ENCODE data around the gene GRK6. TPM values are rescaled to one million over a fixed set of nuclear protein-coding genes. Genes with fewer than 3 reads are reported as not detected.

GRK6 gene
- 12.5 TPM for total RNA-seq

DNA sequence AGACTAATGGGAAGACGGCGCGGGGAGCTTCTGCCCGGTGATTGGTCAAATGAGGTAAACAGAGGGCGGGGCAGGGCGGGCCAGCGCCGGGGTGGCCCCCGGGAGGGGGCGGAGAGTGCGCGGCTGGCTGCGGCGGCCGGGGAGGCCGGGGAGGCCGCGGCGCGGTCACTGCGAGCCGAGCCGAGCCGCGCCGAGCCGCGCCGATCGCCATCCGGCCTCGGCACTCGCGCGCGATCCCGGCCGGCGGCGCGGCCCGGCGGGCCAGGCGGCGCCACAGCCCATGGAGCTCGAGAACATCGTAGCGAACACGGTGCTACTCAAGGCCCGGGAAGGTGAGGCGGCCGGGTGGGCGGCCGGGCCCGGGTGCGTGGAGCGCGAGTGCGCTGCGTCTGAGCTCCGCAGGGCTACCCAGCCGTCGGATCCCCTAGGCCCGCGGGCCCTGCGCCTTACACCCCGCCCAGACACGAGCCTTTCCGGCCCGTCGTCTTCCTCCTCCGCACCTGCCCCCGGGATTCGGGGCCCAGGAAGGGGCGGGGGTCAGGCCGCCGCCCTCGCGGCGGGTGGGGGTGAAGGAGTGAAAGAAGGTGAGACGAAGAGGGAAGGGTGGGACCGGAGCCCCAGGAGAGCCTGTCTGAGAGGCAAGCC is at the start of gene GRK6:
Gene GRK6 (plus strand): TSS at position 111 of the 645 bp plus-strand sequence. CDS start 170 bp downstream, at position 281.
- peaks cover 23 to 51% (median 29%) of the 10 kb centered on the region in 3 donors for H3K4me1 ChIP-seq (ENCODE audit: control insufficient read depth in 3 of 3, insufficient read depth in 3 of 3, low read length in 3 of 3)
- no peaks in the 10 kb centered on the region for H3K9me3 ChIP-seq (ENCODE audit: control insufficient read depth in 3 of 3, low read length in 3 of 3)
- peak within 1 kb of the TSS; percentile 87 to 92 (median 91) for H3K9ac ChIP-seq (ENCODE audit: low read depth in 1 of 3, low read length in 3 of 3)
- peak within 1 kb of the TSS; percentile 87 for H3K27ac ChIP-seq (ENCODE audit: low read depth, low read length)
- H3K4me3 ChIP-seq (ENCODE audit: low read length in 3 of 3) = peak within 1 kb of the TSS; percentile 83 to 84 (median 84)
- no peaks in the 10 kb centered on the region for H3K27me3 ChIP-seq (ENCODE audit: control insufficient read depth in 3 of 3, insufficient read depth in 3 of 3, low read length in 3 of 3)
- peaks cover 0 to 4% (median 4%) of the 10 kb centered on the region in 3 donors for H3K36me3 ChIP-seq (ENCODE audit: control insufficient read depth in 3 of 3, insufficient read depth in 3 of 3, low read length in 3 of 3)

DNA sequence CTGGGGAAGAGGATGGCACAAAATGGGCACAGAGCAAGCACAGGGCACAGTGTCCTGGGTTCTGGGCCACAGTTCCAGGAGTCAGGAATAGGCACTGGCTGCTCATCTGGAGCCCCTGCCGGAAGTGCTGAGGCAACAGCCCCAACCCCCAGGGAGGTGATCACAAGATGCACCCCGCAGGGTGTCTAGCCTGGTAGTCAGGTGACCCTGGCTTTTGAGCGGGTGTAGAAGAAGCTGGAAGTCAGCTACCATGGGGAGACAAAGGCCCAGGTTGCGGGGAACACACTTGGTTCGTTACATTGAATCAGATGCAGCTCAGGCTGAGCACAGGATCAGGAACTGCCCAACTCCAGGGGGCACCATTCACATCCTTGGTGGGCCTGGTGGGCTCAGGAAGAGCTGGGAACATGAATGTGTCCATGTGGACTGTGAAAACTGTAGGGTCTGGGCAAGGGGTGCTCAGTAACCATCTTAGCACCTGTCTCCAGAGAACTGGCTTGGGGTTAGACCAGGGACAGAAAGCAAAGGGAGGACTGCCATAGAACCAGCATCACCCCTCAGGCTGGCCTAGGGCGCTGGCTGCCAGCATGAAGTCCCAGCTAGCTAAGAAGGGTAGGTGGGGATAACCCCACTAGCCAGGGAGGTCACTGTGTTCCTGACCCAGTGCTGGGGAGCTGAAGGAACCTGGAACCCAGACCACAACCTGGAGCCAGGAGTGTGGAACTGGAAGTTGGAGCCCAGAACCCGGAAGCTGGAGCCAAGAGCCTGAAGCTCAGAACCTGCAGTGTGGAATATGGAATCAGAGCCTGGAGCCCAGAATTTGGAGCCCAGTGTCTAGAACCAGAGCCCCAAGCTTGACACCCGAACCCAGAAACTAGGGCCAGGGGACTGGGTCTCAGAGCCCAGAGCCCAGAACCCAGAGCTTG is 48.4 kb upstream of the GRK6 start:
- H3K9me3 ChIP-seq (ENCODE audit: control insufficient read depth in 3 of 3, low read length in 3 of 3) = no peaks in the 10 kb centered on the region
- H3K9ac ChIP-seq (ENCODE audit: low read depth in 1 of 3, low read length in 3 of 3) = no peak overlapping the region
- H3K27ac ChIP-seq (ENCODE audit: low read depth, low read length) = no peak overlapping the region
- H3K4me3 ChIP-seq (ENCODE audit: low read length in 3 of 3) = no peak overlapping the region
- no peaks in the 10 kb centered on the region for H3K36me3 ChIP-seq (ENCODE audit: control insufficient read depth in 3 of 3, insufficient read depth in 3 of 3, low read length in 3 of 3)
- H3K4me1 ChIP-seq (ENCODE audit: control insufficient read depth in 3 of 3, insufficient read depth in 3 of 3, low read length in 3 of 3) = peaks cover 8 to 18% (median 12%) of the 10 kb centered on the region in 3 donors
- peaks cover 0 to 4% (median 0%) of the 10 kb centered on the region in 3 donors for H3K27me3 ChIP-seq (ENCODE audit: control insufficient read depth in 3 of 3, insufficient read depth in 3 of 3, low read length in 3 of 3)

GRCh38 chr5:177378884-177379883 is 47.3 kb upstream of the GRK6 start:
- no peak overlapping the region for H3K27ac ChIP-seq (ENCODE audit: low read depth, low read length)
- no peak overlapping the region for H3K4me3 ChIP-seq (ENCODE audit: low read length in 3 of 3)
- peaks cover 8 to 18% (median 12%) of the 10 kb centered on the region in 3 donors for H3K4me1 ChIP-seq (ENCODE audit: control insufficient read depth in 3 of 3, insufficient read depth in 3 of 3, low read length in 3 of 3)
- H3K9me3 ChIP-seq (ENCODE audit: control insufficient read depth in 3 of 3, low read length in 3 of 3) = no peaks in the 10 kb centered on the region
- no peak overlapping the region for H3K9ac ChIP-seq (ENCODE audit: low read depth in 1 of 3, low read length in 3 of 3)
- H3K27me3 ChIP-seq (ENCODE audit: control insufficient read depth in 3 of 3, insufficient read depth in 3 of 3, low read length in 3 of 3) = peaks cover 0 to 15% (median 3%) of the 10 kb centered on the region in 3 donors
- no peaks in the 10 kb centered on the region for H3K36me3 ChIP-seq (ENCODE audit: control insufficient read depth in 3 of 3, insufficient read depth in 3 of 3, low read length in 3 of 3)

GRCh38 chr5:177380805-177381126 is 45.7 kb upstream of the GRK6 start:
- Histone ChIP-seq H3K4me3 (ENCODE audit: low read length in 3 of 3) (no peak overlapping the region), H3K9ac (ENCODE audit: low read depth in 1 of 3, low read length in 3 of 3) (no peak overlapping the region), H3K36me3 (ENCODE audit: control insufficient read depth in 3 of 3, insufficient read depth in 3 of 3, low read length in 3 of 3) (no peaks in the 10 kb centered on the region), H3K27ac (ENCODE audit: low read depth, low read length) (no peak overlapping the region), H3K27me3 (ENCODE audit: control insufficient read depth in 3 of 3, insufficient read depth in 3 of 3, low read length in 3 of 3) (peaks cover 0 to 15% (median 9%) of the 10 kb centered on the region in 3 donors), H3K9me3 (ENCODE audit: control insufficient read depth in 3 of 3, low read length in 3 of 3) (no peaks in the 10 kb centered on the region), H3K4me1 (ENCODE audit: control insufficient read depth in 3 of 3, insufficient read depth in 3 of 3, low read length in 3 of 3) (peaks cover 8 to 18% (median 12%) of the 10 kb centered on the region in 3 donors)

- H3K27me3 ChIP-seq (ENCODE audit: control insufficient read depth in 3 of 3, insufficient read depth in 3 of 3, low read length in 3 of 3) = peaks cover 0 to 17% (median 9%) of the 10 kb centered on the region in 3 donors
- peak overlapping the region in 1 of 3 donors; percentile 20 for H3K9ac ChIP-seq (ENCODE audit: low read depth in 1 of 3, low read length in 3 of 3)
- H3K4me3 ChIP-seq (ENCODE audit: low read length in 3 of 3) = no peak overlapping the region
- no peaks in the 10 kb centered on the region for H3K36me3 ChIP-seq (ENCODE audit: control insufficient read depth in 3 of 3, insufficient read depth in 3 of 3, low read length in 3 of 3)
- no peak overlapping the region for H3K27ac ChIP-seq (ENCODE audit: low read depth, low read length)
- no peaks in the 10 kb centered on the region for H3K9me3 ChIP-seq (ENCODE audit: control insufficient read depth in 3 of 3, low read length in 3 of 3)
- peaks cover 8 to 18% (median 12%) of the 10 kb centered on the region in 3 donors for H3K4me1 ChIP-seq (ENCODE audit: control insufficient read depth in 3 of 3, insufficient read depth in 3 of 3, low read length in 3 of 3)
These were observed 44.0 kb upstream of the GRK6 start for GRCh38 chr5:177382423-177383029.

- Histone ChIP-seq H3K4me1 (ENCODE audit: control insufficient read depth in 3 of 3, insufficient read depth in 3 of 3, low read length in 3 of 3) (peaks cover 8 to 18% (median 12%) of the 10 kb centered on the region in 3 donors), H3K27me3 (ENCODE audit: control insufficient read depth in 3 of 3, insufficient read depth in 3 of 3, low read length in 3 of 3) (peaks cover 0 to 17% (median 9%) of the 10 kb centered on the region in 3 donors), H3K27ac (ENCODE audit: low read depth, low read length) (no peak overlapping the region), H3K9ac (ENCODE audit: low read depth in 1 of 3, low read length in 3 of 3) (no peak overlapping the region), H3K36me3 (ENCODE audit: control insufficient read depth in 3 of 3, insufficient read depth in 3 of 3, low read length in 3 of 3) (no peaks in the 10 kb centered on the region), H3K9me3 (ENCODE audit: control insufficient read depth in 3 of 3, low read length in 3 of 3) (no peaks in the 10 kb centered on the region), H3K4me3 (ENCODE audit: low read length in 3 of 3) (no peak overlapping the region)
These were observed 43.3 kb upstream of the GRK6 start for GRCh38 chr5:177383181-177383580.

DNA sequence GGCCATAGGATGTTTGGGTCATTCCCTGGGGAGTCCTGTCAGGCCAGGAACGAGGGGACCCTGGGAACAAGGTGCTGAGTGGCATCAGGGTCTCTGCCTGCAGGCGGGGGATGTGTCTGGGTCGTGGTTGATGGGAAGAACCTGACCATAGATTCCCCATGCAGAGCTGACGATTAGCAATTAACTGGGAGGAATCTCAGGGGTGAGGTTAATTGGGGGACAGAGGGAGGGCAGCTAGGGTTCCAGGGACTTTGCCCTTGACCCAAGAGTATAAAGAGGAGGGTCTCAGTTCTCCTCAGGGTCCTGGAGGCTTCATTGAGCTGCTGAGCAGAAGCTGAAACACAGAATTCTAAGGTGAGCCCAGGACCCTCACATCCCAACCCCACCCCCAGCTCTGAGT is 42.3 kb upstream of the GRK6 start, which contains the start of gene SLC34A1:
Gene SLC34A1 (plus strand): TSS at position 301 of the 400 bp plus-strand sequence. CDS start 1,308 bp downstream, outside the sequence.
- Histone ChIP-seq H3K9me3 (ENCODE audit: control insufficient read depth in 3 of 3, low read length in 3 of 3) (no peaks in the 10 kb centered on the region), H3K36me3 (ENCODE audit: control insufficient read depth in 3 of 3, insufficient read depth in 3 of 3, low read length in 3 of 3) (no peaks in the 10 kb centered on the region), H3K9ac (ENCODE audit: low read depth in 1 of 3, low read length in 3 of 3) (no peak within 1 kb of the TSS), H3K27ac (ENCODE audit: low read depth, low read length) (no peak within 1 kb of the TSS), H3K4me1 (ENCODE audit: control insufficient read depth in 3 of 3, insufficient read depth in 3 of 3, low read length in 3 of 3) (peaks cover 8 to 14% (median 14%) of the 10 kb centered on the region in 3 donors), H3K27me3 (ENCODE audit: control insufficient read depth in 3 of 3, insufficient read depth in 3 of 3, low read length in 3 of 3) (peaks cover 0 to 17% (median 9%) of the 10 kb centered on the region in 3 donors), H3K4me3 (ENCODE audit: low read length in 3 of 3) (no peak within 1 kb of the TSS)

DNA sequence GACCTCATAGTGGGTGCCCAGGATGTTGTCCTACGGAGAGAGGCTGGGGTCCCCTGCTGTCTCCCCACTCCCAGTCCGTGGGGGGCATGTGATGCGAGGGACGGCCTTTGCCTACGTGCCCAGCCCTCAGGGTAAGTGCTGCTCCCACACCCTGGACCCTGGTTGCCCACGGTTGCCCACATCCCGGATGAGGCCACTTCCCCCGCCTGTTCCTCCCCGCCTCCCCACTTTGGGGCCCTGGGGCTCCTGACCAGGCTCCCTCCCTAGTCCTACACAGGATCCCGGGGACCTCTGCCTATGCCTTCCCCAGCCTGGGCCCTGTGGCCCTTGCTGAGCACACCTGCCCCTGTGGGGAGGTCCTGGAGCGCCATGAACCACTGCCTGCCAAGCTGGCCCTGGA is 40.8 kb upstream of the GRK6 start:
- Histone ChIP-seq H3K27me3 (ENCODE audit: control insufficient read depth in 3 of 3, insufficient read depth in 3 of 3, low read length in 3 of 3) (peaks cover 0 to 17% (median 9%) of the 10 kb centered on the region in 3 donors), H3K36me3 (ENCODE audit: control insufficient read depth in 3 of 3, insufficient read depth in 3 of 3, low read length in 3 of 3) (no peaks in the 10 kb centered on the region), H3K9ac (ENCODE audit: low read depth in 1 of 3, low read length in 3 of 3) (no peak overlapping the region), H3K4me3 (ENCODE audit: low read length in 3 of 3) (no peak overlapping the region), H3K4me1 (ENCODE audit: control insufficient read depth in 3 of 3, insufficient read depth in 3 of 3, low read length in 3 of 3) (peaks cover 7 to 21% (median 18%) of the 10 kb centered on the region in 3 donors), H3K27ac (ENCODE audit: low read depth, low read length) (no peak overlapping the region), H3K9me3 (ENCODE audit: control insufficient read depth in 3 of 3, low read length in 3 of 3) (no peaks in the 10 kb centered on the region)

DNA sequence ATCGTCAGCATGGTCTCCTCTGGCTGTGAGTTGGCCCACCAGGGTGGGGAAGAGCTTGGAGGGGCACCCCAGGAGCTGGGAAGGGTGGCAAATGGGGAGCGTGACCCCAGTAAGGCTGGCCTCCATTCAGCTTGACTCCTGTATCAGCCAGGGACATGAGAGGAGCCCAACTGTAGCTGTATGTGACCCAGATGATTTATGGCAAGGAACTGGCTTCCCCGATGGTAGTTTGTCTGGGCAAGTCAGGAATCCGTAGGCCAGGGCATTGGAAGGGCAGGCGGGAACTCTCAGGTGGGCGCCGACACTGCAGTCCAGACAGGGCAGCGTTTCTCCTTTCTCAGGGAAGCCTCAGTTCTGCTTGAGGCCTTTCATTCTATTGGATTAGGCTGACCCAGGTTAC is 39.9 kb upstream of the GRK6 start:
- H3K36me3 ChIP-seq (ENCODE audit: control insufficient read depth in 3 of 3, insufficient read depth in 3 of 3, low read length in 3 of 3) = no peaks in the 10 kb centered on the region
- H3K4me1 ChIP-seq (ENCODE audit: control insufficient read depth in 3 of 3, insufficient read depth in 3 of 3, low read length in 3 of 3) = peaks cover 4 to 14% (median 10%) of the 10 kb centered on the region in 3 donors
- H3K27ac ChIP-seq (ENCODE audit: low read depth, low read length) = no peak overlapping the region
- peaks cover 0 to 17% (median 9%) of the 10 kb centered on the region in 3 donors for H3K27me3 ChIP-seq (ENCODE audit: control insufficient read depth in 3 of 3, insufficient read depth in 3 of 3, low read length in 3 of 3)
- no peaks in the 10 kb centered on the region for H3K9me3 ChIP-seq (ENCODE audit: control insufficient read depth in 3 of 3, low read length in 3 of 3)
- H3K4me3 ChIP-seq (ENCODE audit: low read length in 3 of 3) = no peak overlapping the region
- no peak overlapping the region for H3K9ac ChIP-seq (ENCODE audit: low read depth in 1 of 3, low read length in 3 of 3)
